ENCODE results near the gene PRICKLE3. TPM values are rescaled to one million over a fixed set of nuclear protein-coding genes. Genes with fewer than 3 reads are reported as not detected.

Gene PRICKLE3
- polyA plus RNA-seq, 3 donors = 4.4 to 22.3 (median 5.4) TPM

DNA sequence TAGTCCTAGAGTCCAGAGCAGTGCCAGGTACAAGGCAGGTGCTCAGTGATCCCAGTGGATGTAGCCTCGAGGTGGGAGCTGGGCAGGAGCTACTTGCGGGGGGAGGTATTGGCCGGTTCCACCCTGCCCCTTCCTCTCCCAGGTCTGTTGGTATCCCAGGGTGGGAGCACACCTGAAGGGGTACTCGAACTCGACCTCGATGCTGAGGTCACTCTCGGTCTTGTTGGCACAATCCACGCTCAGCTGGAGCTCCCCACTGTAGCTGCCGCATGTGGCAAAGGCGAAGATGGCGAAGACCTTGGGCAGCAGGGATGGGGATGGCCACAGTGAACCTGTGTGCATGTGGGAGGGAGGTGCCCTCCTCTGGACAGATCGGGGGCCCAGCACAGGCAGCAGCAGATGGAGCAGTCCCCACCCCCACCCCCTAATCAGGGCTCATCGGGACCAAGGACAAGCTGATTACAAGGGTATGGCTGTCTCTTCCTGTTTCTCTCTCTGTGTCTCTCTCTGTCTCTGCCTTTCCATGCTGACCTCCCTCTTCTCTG, 11.4 kb upstream of the PRICKLE3 start:
- TF ChIP-seq, protein P1, sequence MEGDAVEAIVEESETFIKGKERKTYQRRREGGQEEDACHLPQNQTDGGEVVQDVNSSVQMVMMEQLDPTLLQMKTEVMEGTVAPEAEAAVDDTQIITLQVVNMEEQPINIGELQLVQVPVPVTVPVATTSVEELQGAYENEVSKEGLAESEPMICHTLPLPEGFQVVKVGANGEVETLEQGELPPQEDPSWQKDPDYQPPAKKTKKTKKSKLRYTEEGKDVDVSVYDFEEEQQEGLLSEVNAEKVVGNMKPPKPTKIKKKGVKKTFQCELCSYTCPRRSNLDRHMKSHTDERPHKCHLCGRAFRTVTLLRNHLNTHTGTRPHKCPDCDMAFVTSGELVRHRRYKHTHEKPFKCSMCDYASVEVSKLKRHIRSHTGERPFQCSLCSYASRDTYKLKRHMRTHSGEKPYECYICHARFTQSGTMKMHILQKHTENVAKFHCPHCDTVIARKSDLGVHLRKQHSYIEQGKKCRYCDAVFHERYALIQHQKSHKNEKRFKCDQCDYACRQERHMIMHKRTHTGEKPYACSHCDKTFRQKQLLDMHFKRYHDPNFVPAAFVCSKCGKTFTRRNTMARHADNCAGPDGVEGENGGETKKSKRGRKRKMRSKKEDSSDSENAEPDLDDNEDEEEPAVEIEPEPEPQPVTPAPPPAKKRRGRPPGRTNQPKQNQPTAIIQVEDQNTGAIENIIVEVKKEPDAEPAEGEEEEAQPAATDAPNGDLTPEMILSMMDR (IDR thresholded peaks at IDR 0.05) = no peak
- no peaks in the 10 kb centered on the region for H3K9me3 ChIP-seq (replicated peaks in 1 of 2; ENCODE audit: control insufficient read depth in 1 of 2, insufficient read depth in 1 of 2, low read length in 2 of 2)
- H3K9ac ChIP-seq (ENCODE audit: insufficient read depth, low read length, poor library complexity, severe bottlenecking) = no peak overlapping the region
- intact Hi-C loops (cut with micrococcal nuclease) = no loop called here
- H3K27me3 ChIP-seq (ENCODE audit: control insufficient read depth in 2 of 2, insufficient read depth in 2 of 2, low read length in 2 of 2) = peaks cover 0 to 13% of the 10 kb centered on the region in 2 donors
- Mint-ChIP-seq H3K4me3 (peak overlapping the region in 1 of 2 donors; percentile 22), H3K4me1 (peaks cover 10% of the 10 kb centered on the region), H3K9me3 (peaks cover 0 to 3% (median 0%) of the 10 kb centered on the region in 7 donors), H3K27ac (no peak overlapping the region), H3K36me3 (peaks cover 0 to 2% of the 10 kb centered on the region in 2 donors), H3K27me3 (ENCODE audit: low read depth in 3 of 3) (peaks cover 9 to 22% (median 14%) of the 10 kb centered on the region in 3 donors)
- DNase-seq = no peak
- no peak overlapping the region for H3K4me3 ChIP-seq (replicated peaks in 1 of 3; ENCODE audit: low read depth in 2 of 3, low read length in 3 of 3)
- peaks cover 10 to 11% of the 10 kb centered on the region in 2 donors for H3K4me1 ChIP-seq (ENCODE audit: control insufficient read depth in 1 of 2, insufficient read depth in 2 of 2, low read length in 2 of 2)
- H3K36me3 ChIP-seq (replicated peaks in 1 of 2; ENCODE audit: control insufficient read depth in 1 of 2, insufficient read depth in 2 of 2, low read length in 2 of 2) = no peaks in the 10 kb centered on the region
- WGBS (ENCODE audit: insufficient coverage) = 92% methylated on average over 4 of the region's 13 CpGs
- no peaks in the 10 kb centered on the region for H3K79me2 ChIP-seq (ENCODE audit: insufficient read depth, low read length)
- H4K20me1 ChIP-seq (ENCODE audit: insufficient read depth, low read length) = no peaks in the 10 kb centered on the region
- no peak overlapping the region for H2AFZ ChIP-seq (ENCODE audit: insufficient read depth, low read depth, low read length, poor library complexity, severe bottlenecking)
- H3K27ac ChIP-seq (ENCODE audit: low read depth in 1 of 2, low read length in 2 of 2) = no peak overlapping the region
- H3K4me2 ChIP-seq (replicated peaks; ENCODE audit: extremely low read depth, low read length, poor library complexity, severe bottlenecking) = no peak overlapping the region

DNA sequence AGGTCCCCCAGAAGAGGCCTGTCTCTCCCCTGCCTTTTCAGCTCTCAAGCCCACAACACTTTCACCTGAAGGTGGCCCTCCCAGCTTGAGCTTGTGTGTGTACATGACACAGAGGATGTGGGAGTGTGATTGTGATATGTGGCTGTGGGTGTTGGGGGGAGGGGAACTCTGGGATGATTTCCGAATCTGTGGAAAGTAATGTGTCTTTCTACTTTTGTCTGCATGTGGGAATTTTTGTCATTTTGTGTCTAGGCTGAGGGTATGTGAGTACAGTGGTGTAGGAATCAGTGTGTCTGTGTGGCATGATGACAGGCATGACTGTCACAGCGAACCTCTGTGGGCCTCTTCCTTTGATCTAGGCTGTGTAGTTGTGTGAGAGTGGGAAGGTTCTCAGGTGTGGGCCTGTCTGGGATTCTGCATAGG, 7.4 kb upstream of the PRICKLE3 start:
- Histone ChIP-seq H3K9me3 (replicated peaks in 1 of 2; ENCODE audit: control insufficient read depth in 1 of 2, insufficient read depth in 1 of 2, low read length in 2 of 2) (no peaks in the 10 kb centered on the region), H3K79me2 (ENCODE audit: insufficient read depth, low read length) (no peaks in the 10 kb centered on the region), H4K20me1 (ENCODE audit: insufficient read depth, low read length) (no peaks in the 10 kb centered on the region), H3K4me3 (replicated peaks in 1 of 3; ENCODE audit: low read depth in 2 of 3, low read length in 3 of 3) (no peak overlapping the region), H3K27ac (ENCODE audit: low read depth in 1 of 2, low read length in 2 of 2) (no peak overlapping the region), H3K36me3 (replicated peaks in 1 of 2; ENCODE audit: control insufficient read depth in 1 of 2, insufficient read depth in 2 of 2, low read length in 2 of 2) (no peaks in the 10 kb centered on the region), H3K4me1 (ENCODE audit: control insufficient read depth in 1 of 2, insufficient read depth in 2 of 2, low read length in 2 of 2) (peaks cover 0 to 26% of the 10 kb centered on the region in 2 donors), H2AFZ (ENCODE audit: insufficient read depth, low read depth, low read length, poor library complexity, severe bottlenecking) (no peak overlapping the region), H3K27me3 (ENCODE audit: control insufficient read depth in 2 of 2, insufficient read depth in 2 of 2, low read length in 2 of 2) (peaks cover 0 to 2% of the 10 kb centered on the region in 2 donors), H3K4me2 (replicated peaks; ENCODE audit: extremely low read depth, low read length, poor library complexity, severe bottlenecking) (no peak overlapping the region), H3K9ac (ENCODE audit: insufficient read depth, low read length, poor library complexity, severe bottlenecking) (no peak overlapping the region)
- intact Hi-C loops (cut with micrococcal nuclease) = no loop called here
- Mint-ChIP-seq H3K27ac (peak overlapping the region in 1 of 7 donors; percentile 5), H3K9me3 (peaks cover 0 to 6% (median 2%) of the 10 kb centered on the region in 7 donors), H3K36me3 (peaks cover 0 to 2% of the 10 kb centered on the region in 2 donors), H3K4me3 (no peak overlapping the region), H3K4me1 (peaks cover 26% of the 10 kb centered on the region), H3K27me3 (ENCODE audit: low read depth in 3 of 3) (peaks cover 4 to 9% (median 9%) of the 10 kb centered on the region in 3 donors)
- 100% methylated on average over 1 of the region's 2 CpGs for WGBS (ENCODE audit: insufficient coverage)
- DNase-seq = no peak
- TF ChIP-seq, protein P1 (IDR thresholded peaks at IDR 0.05) = no peak
